Activated naive CD8-positive, alpha-beta T cell treated with anti-CD3 and anti-CD28 coated beads, Interleukin-2, amount 10 ng/mL, durations not matched to agents 7 days and 5 days (primary cell): Measurements from ENCODE around the gene VAV3. TPM values are rescaled to one million over a fixed set of nuclear protein-coding genes. Genes with fewer than 3 reads are reported as not detected.

Experiments
- ATAC-seq: fragments of 150-1000 bp; cut with Tn5 transposase; one replicate; pipeline ENCODE4 v1.10.0; 2021; ENCODE audit warnings: low read depth, moderate library complexity
- POLR2A ChIA-PET: fragments of 350-600 bp; sonication (Branson Sonifier 250); formaldehyde crosslinking; loops from one replicate; lab custom pipeline; 2021; ENCODE audit warnings: antibody characterized with exemption; lab: Charles Lee
- DNase-seq: peaks from one replicate; pipeline ENCODE4 v3.0.0; 2021
- H3K27ac Mint-ChIP-seq: one replicate; pipeline ENCODE4 v1.8.0; 2022; ENCODE audit warnings: mild to moderate bottlenecking, mixed read lengths
- H3K27me3 Mint-ChIP-seq: one replicate; pipeline ENCODE4 v1.8.0; 2022; ENCODE audit warnings: mild to moderate bottlenecking, moderate library complexity, mixed read lengths
- H3K36me3 Mint-ChIP-seq: one replicate; pipeline ENCODE4 v1.8.0; 2021; ENCODE audit warnings: mild to moderate bottlenecking, mixed read lengths
- H3K4me1 Mint-ChIP-seq: one replicate; pipeline ENCODE4 v1.8.0; 2021; ENCODE audit warnings: mixed read lengths
- H3K4me3 Mint-ChIP-seq: one replicate; pipeline ENCODE4 v1.8.0; 2022; ENCODE audit warnings: mild to moderate bottlenecking, moderate library complexity, mixed read lengths
- H3K9me3 Mint-ChIP-seq: one replicate; pipeline ENCODE4 v1.8.0; 2021; ENCODE audit warnings: mixed read lengths
- total RNA-seq, 2 experiments: library from RNA; stranded (reverse); gene quantifications; one replicate each; pipeline ENCODE4 v1.2.3, GENCODE V29; 2021

Gene VAV3
- total RNA-seq, 2 experiments from 2014 or later: 6.9 to 7.8 TPM

DNA sequence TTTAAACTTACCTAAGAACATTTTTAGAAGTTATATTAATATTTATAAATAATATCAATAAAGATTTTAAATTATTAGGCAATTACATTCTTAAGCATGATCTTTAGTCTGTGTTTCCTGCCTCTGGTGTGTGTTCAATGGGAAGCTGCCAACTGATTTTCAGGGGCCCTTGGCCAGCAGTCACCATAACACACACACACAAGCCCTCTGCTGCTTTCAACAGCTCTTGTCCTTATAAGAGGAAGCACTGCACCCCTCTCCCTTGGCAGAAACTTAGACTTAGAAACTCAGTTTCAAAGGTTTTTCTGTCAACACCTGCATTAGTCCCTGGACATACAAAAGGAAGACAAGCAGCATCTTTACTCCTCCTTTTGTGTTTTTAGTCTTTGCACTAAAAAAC is 81.4 kb downstream of the VAV3 start:
- Mint-ChIP-seq H3K27ac (no peak overlapping the region), H3K27me3 (no peaks in the 10 kb centered on the region), H3K4me3 (no peak overlapping the region), H3K9me3 (peaks cover 4% of the 10 kb centered on the region), H3K4me1 (no peaks in the 10 kb centered on the region), H3K36me3 (peaks cover 5% of the 10 kb centered on the region)
- POLR2A ChIA-PET: no interaction called here
- DNase-seq: no peak
- ATAC-seq: no peak

DNA sequence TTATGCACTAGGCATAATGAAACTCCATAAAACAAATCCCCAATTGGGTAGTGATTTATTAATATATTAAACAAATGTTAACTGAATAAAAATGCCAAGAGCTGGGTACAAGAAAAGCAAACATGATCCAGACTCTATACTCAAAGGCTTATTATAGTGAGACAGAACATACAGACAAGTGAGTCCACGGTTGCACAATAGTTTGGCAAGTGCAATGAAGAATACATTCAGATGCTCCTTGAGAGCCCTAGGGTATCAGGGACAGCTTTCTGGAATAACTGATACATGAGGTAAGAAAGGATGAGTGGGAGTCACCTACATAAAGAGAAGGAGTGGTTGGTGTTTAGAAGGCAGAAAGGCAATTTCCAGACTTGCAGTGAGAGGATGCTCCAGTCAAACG is 85.1 kb downstream of the VAV3 start:
- Mint-ChIP-seq H3K27ac (no peak overlapping the region), H3K36me3 (peaks cover 22% of the 10 kb centered on the region), H3K4me1 (peaks cover 6% of the 10 kb centered on the region), H3K9me3 (peaks cover 8% of the 10 kb centered on the region), H3K27me3 (no peaks in the 10 kb centered on the region), H3K4me3 (no peak overlapping the region)
- ATAC-seq (no peak), DNase-seq (no peak)
- POLR2A ChIA-PET: no interaction called here

DNA sequence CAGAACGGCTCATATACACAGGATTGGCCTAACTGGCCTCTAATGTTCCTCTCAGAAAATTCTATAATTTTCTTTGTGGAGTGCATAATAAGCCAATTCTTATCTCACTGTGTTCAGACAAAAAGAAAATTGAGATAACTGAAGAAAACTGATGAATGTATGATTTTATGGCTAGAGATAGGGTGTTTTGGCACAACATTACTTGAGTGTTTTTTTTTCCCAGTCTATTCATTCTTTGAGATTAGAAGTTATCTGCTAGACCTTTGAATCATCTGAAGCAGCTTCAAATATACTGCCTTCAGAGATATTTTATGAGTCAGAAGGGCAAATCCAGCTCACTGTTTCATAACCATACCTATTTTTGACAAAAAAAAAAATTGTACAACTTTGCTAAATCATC is 85.6 kb downstream of the VAV3 start:
- no peak for DNase-seq
- H3K27me3 Mint-ChIP-seq: no peaks in the 10 kb centered on the region
- peaks cover 7% of the 10 kb centered on the region for H3K9me3 Mint-ChIP-seq
- ATAC-seq: no peak
- peaks cover 6% of the 10 kb centered on the region for H3K4me1 Mint-ChIP-seq
- no peak overlapping the region for H3K4me3 Mint-ChIP-seq
- no peak overlapping the region for H3K27ac Mint-ChIP-seq
- H3K36me3 Mint-ChIP-seq: peaks cover 21% of the 10 kb centered on the region
- POLR2A ChIA-PET: no interaction called here

DNA sequence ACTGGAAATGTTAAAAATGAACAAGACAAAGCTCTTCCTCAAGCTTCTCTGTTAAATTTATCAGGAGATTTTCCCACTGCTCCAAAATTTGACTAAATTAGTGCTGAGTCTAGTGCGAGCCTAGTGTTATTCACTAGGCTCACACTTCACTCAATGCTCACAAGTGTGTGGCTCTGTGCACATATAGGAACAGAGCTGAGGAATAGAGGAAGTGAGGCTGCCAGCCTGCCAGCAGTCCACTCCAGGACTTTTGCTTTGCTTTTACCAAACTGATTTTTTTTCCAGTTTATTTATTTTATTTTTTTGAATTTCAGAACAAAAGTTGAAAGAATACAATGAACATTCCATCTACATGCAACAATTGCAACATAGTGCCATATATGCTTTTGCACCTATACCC is 87.2 kb downstream of the VAV3 start:
- POLR2A ChIA-PET: no interaction called here
- H3K4me1 Mint-ChIP-seq: peaks cover 6% of the 10 kb centered on the region
- H3K9me3 Mint-ChIP-seq: peaks cover 7% of the 10 kb centered on the region
- peaks cover 21% of the 10 kb centered on the region for H3K36me3 Mint-ChIP-seq
- no peaks in the 10 kb centered on the region for H3K27me3 Mint-ChIP-seq
- no peak overlapping the region for H3K4me3 Mint-ChIP-seq
- no peak for DNase-seq
- no peak overlapping the region for H3K27ac Mint-ChIP-seq
- ATAC-seq: no peak

DNA sequence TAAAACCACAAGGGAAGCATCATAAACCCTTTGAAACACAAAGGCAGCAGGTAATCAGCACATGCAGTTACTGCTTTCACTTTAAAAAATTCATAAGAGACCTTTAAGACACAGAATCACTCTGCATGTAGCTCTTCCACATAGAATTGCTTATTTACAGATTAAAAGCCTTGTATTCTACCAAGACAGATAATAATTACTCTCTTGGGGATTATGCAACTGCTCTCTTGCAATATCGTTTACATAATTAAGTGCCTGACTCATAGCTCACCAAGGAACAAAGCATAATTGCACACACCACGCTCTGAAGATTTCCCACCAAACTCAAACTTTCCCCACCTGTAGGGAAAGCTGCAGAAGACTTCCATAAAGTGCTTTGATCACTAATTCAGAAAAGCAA is 87.9 kb downstream of the VAV3 start:
- POLR2A ChIA-PET: no interaction called here
- H3K27me3 Mint-ChIP-seq: no peaks in the 10 kb centered on the region
- peaks cover 6% of the 10 kb centered on the region for H3K4me1 Mint-ChIP-seq
- no peak for ATAC-seq
- H3K27ac Mint-ChIP-seq: no peak overlapping the region
- H3K9me3 Mint-ChIP-seq: peaks cover 7% of the 10 kb centered on the region
- H3K36me3 Mint-ChIP-seq: peaks cover 21% of the 10 kb centered on the region
- DNase-seq: no peak
- H3K4me3 Mint-ChIP-seq: no peak overlapping the region

DNA sequence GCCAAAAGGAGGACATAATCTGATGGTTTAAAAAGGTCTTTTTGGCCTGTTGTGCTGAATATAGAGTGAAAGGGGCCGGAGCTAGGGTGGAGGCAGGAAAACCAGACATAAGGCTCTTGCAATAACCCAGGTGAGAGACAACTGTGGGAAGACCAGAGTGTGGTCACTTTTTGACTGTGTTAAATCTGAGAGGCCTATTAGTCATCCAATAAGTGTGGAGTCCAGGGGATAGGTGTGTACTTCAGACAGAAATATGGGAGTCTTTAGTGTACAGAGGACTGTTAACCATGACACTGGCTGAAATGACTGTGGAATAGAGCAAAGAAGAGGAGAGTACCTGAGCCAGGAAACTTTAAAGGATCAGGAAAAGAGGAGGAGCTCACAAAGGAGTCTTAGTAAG is 89.3 kb downstream of the VAV3 start:
- ATAC-seq: no peak
- peaks cover 8% of the 10 kb centered on the region for H3K4me1 Mint-ChIP-seq
- peaks cover 24% of the 10 kb centered on the region for H3K36me3 Mint-ChIP-seq
- H3K9me3 Mint-ChIP-seq: peaks cover 7% of the 10 kb centered on the region
- POLR2A ChIA-PET: no interaction called here
- H3K27ac Mint-ChIP-seq: no peak overlapping the region
- DNase-seq: no peak
- no peaks in the 10 kb centered on the region for H3K27me3 Mint-ChIP-seq
- H3K4me3 Mint-ChIP-seq: no peak overlapping the region

DNA sequence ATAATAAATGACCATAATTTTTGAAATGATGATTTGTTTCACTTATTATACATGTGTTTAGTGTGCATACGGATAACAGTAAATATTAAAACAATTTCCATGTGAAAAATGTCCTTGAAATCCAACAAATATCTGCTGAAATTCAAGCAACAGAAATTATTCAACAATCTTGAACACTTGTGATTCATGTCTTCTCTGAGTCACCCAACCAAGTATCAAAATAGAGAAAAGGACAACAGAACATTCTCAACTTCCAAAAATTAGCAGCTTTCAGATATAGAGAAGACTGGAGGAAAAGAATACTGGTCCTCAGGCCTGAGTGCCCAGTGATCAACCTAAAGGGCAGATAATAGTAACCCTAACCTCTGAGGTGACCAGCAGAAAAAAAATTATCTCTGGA is 90.8 kb downstream of the VAV3 start:
- Mint-ChIP-seq H3K27ac (no peak overlapping the region), H3K4me1 (peaks cover 8% of the 10 kb centered on the region), H3K4me3 (no peak overlapping the region), H3K9me3 (peaks cover 10% of the 10 kb centered on the region), H3K36me3 (peaks cover 27% of the 10 kb centered on the region), H3K27me3 (no peaks in the 10 kb centered on the region)
- DNase-seq (no peak), ATAC-seq (no peak)
- POLR2A ChIA-PET: no interaction called here

DNA sequence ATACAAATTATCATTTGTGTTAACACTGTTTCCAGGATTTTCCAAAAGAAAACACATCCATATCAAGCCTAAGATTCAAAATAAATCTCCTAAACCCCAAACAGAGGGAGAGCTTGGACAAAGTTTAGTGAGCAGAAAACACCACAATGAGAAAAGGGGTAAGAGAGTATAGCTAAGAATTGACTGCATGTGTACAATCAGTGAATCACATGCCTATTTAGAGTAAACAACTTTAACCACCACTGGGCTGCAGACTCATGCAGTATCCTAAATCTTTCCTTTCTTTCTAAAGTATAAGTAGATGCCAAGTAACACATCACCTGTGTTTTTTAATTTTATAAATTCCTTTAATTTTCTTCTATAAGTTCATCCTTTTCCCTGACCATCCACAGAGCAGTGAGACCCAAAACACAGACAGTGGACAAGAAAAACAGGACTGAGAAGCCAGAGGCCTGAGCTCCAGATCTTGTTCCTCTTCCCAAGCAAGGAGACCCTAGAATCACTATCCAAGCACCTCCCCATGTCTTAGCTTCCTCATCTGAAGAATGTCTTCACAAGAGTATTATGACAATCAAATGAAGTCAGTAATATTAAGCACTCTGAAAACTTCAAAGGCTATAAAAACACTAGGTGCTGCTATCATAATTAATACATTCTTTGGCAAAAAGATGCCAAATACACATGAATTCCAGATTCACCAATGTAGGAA is 93.1 kb downstream of the VAV3 start:
- peaks cover 2% of the 10 kb centered on the region for H3K27me3 Mint-ChIP-seq
- DNase-seq (no peak), ATAC-seq (no peak)
- H3K9me3 Mint-ChIP-seq: peaks cover 7% of the 10 kb centered on the region
- H3K36me3 Mint-ChIP-seq: peaks cover 22% of the 10 kb centered on the region
- no peak overlapping the region for H3K4me3 Mint-ChIP-seq
- POLR2A ChIA-PET: no interaction called here
- H3K4me1 Mint-ChIP-seq: peaks cover 4% of the 10 kb centered on the region
- H3K27ac Mint-ChIP-seq: no peak overlapping the region

DNA sequence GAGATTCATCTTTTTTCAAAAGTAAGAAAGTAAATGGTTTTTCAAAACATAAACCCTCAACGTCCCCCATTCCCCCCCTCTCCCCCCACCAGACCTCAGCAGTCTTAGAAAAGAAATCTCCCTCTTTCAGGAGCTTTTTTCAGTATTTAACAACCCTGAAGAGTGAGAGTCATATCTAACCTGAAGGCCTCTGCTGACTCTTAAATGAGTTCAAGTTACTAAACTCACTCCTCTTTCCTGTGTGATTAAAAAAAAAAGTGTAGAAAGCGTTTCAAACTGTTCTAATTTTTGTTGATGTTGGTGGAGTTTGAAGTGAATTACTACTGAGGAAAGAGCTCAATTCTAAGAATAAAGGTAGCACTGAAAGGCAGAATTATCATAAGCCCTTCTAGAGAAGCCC is 93.7 kb downstream of the VAV3 start:
- peaks cover 2% of the 10 kb centered on the region for H3K27me3 Mint-ChIP-seq
- DNase-seq: no peak
- POLR2A ChIA-PET: no interaction called here
- H3K27ac Mint-ChIP-seq: no peak overlapping the region
- ATAC-seq: no peak
- H3K4me1 Mint-ChIP-seq: peaks cover 2% of the 10 kb centered on the region
- no peak overlapping the region for H3K4me3 Mint-ChIP-seq
- peaks cover 5% of the 10 kb centered on the region for H3K9me3 Mint-ChIP-seq
- H3K36me3 Mint-ChIP-seq: peaks cover 23% of the 10 kb centered on the region

DNA sequence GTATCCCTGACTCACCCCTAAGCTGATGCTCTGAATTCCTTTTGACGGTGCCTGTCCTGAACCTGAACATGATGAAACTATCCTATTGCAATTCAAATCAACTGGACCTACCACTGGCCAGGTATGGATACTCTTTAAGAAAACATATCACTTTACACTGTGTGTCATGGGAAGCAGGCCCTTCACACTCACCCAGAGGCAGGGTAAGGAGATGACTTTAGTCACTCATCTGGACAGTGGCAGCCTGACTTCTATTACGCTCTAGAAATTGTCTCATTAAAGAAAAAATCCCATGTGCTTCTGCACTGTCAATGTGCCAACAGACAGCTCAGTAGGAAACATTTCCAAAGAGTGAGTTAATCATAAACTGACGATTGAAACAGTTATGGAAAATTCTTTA is 94.3 kb downstream of the VAV3 start:
- H3K27ac Mint-ChIP-seq: no peak overlapping the region
- peaks cover 4% of the 10 kb centered on the region for H3K4me1 Mint-ChIP-seq
- H3K4me3 Mint-ChIP-seq: no peak overlapping the region
- H3K9me3 Mint-ChIP-seq: peaks cover 4% of the 10 kb centered on the region
- peaks cover 19% of the 10 kb centered on the region for H3K36me3 Mint-ChIP-seq
- no peak for DNase-seq
- POLR2A ChIA-PET: no interaction called here
- H3K27me3 Mint-ChIP-seq: peaks cover 2% of the 10 kb centered on the region
- no peak for ATAC-seq

DNA sequence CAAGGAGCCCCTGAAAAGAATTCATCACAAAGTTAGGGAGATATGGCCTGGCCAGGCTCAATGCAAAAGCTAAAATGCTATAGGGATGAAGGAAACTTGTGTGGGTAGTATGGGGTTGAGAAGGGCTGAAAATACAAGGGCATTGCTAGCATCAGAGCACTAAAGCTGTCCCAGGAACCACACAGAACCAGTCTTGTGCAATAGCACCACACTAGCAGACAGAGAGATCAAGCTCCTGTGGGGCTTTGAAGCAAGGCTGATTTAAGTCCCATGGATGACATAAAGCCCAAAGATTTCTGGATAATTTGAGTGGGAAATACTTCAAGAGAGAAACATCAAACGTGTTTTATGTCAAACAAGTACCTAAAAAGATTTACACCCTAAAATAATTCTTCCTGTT is 97.1 kb downstream of the VAV3 start:
- H3K9me3 Mint-ChIP-seq: peaks cover 7% of the 10 kb centered on the region
- ATAC-seq (no peak), DNase-seq (no peak)
- no peak overlapping the region for H3K4me3 Mint-ChIP-seq
- H3K27me3 Mint-ChIP-seq: peaks cover 2% of the 10 kb centered on the region
- no peak overlapping the region for H3K27ac Mint-ChIP-seq
- peaks cover 16% of the 10 kb centered on the region for H3K36me3 Mint-ChIP-seq
- POLR2A ChIA-PET: no interaction called here
- peaks cover 13% of the 10 kb centered on the region for H3K4me1 Mint-ChIP-seq

DNA sequence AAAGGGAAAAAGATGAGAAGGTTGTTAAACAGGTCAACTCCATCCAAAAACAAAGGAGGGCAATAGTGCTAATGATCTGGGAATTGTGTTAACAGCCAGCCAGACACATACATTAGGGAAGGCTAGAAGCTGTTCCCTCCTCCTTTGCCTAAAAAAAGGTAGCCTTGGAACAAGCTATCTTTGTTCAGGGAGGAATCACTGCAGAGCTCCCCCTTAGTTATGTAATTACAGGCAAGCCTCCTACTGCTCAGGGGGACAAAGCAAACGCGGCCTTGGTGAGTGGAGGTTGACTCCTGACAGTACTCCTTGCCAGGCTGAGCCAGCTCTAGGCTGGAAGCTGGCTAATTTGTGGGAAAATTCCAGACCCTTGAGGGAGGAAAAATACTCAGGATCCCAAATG is 97.6 kb downstream of the VAV3 start:
- ATAC-seq (no peak), DNase-seq (no peak)
- POLR2A ChIA-PET: no interaction called here
- Mint-ChIP-seq H3K36me3 (peaks cover 18% of the 10 kb centered on the region), H3K27me3 (peaks cover 2% of the 10 kb centered on the region), H3K27ac (no peak overlapping the region), H3K4me1 (peaks cover 13% of the 10 kb centered on the region), H3K9me3 (peaks cover 8% of the 10 kb centered on the region), H3K4me3 (no peak overlapping the region)

DNA sequence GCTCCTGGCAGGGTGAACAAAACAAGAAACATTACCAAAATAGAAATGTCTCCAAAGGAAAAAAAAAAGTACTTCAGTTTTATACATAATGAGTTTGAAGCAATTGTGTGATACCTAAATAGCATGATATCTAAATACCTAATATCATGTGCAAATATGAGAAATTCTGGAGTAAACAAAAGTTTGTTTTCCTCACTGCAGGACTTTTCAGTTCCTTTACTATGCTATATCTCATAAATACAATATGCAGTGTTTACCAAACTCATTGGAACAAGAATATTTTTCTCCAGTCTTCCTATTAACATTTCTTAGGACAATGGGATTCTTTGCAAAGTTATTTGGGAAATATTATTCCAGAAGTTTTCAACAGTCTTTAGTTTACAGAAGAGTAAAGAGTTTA is 98.1 kb downstream of the VAV3 start:
- H3K4me1 Mint-ChIP-seq: peaks cover 18% of the 10 kb centered on the region
- H3K9me3 Mint-ChIP-seq: peaks cover 11% of the 10 kb centered on the region
- H3K27ac Mint-ChIP-seq: no peak overlapping the region
- DNase-seq: no peak
- H3K4me3 Mint-ChIP-seq: no peak overlapping the region
- POLR2A ChIA-PET: interaction anchor here (0.6 to 0.7 kb wide), 3 partner anchors 10 to 43 kb away, joined by 3 to 4 read pairs (median 3); no protein-coding TSS in a partner anchor
- no peak for ATAC-seq
- peaks cover 22% of the 10 kb centered on the region for H3K36me3 Mint-ChIP-seq
- H3K27me3 Mint-ChIP-seq: peaks cover 2% of the 10 kb centered on the region

DNA sequence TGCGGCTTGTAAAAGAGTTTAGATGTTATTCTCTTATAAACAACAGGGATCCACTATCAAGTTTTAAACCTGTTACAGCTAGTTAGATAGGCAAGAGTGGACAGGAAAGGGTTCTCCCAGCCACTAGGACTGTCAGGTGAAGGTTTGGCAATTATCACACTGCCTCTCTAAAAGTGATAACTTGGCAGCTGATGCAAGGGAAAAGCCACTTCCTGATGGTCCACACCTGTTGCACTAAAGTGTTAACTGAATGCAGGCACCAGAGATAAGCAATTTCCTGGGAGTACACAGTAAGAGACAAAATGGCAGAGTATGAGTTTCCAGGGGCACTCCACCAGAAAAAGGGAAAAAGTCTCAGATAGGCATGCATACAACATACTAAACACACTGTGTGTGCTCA is 99.4 kb downstream of the VAV3 start:
- no peak for DNase-seq
- no peak overlapping the region for H3K27ac Mint-ChIP-seq
- H3K9me3 Mint-ChIP-seq: peaks cover 16% of the 10 kb centered on the region
- peaks cover 17% of the 10 kb centered on the region for H3K4me1 Mint-ChIP-seq
- POLR2A ChIA-PET: no interaction called here
- ATAC-seq: no peak
- no peak overlapping the region for H3K4me3 Mint-ChIP-seq
- peaks cover 2% of the 10 kb centered on the region for H3K27me3 Mint-ChIP-seq
- H3K36me3 Mint-ChIP-seq: peaks cover 18% of the 10 kb centered on the region
